HepG2 (cell line): ENCODE measurements around the gene EIF4A3.

Experiments
- JUND ChIP-seq: sonication (generic); formaldehyde crosslinking; IDR thresholded peaks from 2 replicates; pipeline ENCODE4 v1.8.0; 2022; ENCODE audit warnings: mild to moderate bottlenecking, missing genetic modification reagents
- MLX ChIP-seq: IDR thresholded peaks from 2 replicates; pipeline ENCODE4 v1.6.1; 2016
- POLR2A ChIP-seq, 2 experiments: IDR thresholded peaks; 2 replicates each; pipeline ENCODE4 v1.6.1; 2011; ENCODE audit warnings: low read depth in 2 of 2, low read length in 2 of 2, mild to moderate bottlenecking in 1 of 2, moderate library complexity in 1 of 2; ENCODE audit not compliant: insufficient read depth in 1 of 2

GRCh38 chr17:80138856-80139426 lies 8.0 kb downstream of the EIF4A3 start:
- TF ChIP-seq JUND (CRISPR knock-in tag), result no peak
- no peak for TF ChIP-seq MLX
- TF ChIP-seq POLR2A (IDR thresholded peaks at IDR 0.05; ENCODE audit: insufficient read depth in 1 of 2, low read depth in 2 of 2, low read length in 2 of 2), result no peak
